Stimulated activated CD8-positive, alpha-beta memory T cell treated with anti-CD3 and anti-CD28 coated beads, Interleukin-15, amount 100 ng/mL, for 48 hours (primary cell): ENCODE measurements around the gene KRT79.
"Not testable (repeated sequence)": the region's sequence is repeated elsewhere in the genome, so short reads cannot be mapped to it uniquely, and the experiment has no call there.

ENCODE experiments used
- DNase-seq, 2 donors: peaks; one replicate each; pipeline ENCODE4 v3.0.0-alpha.2; 2020; ENCODE audit warnings: low read depth in 2 of 2

Gene KRT79

GRCh38 chr12:52806821-52807543 lies 27.1 kb downstream of the KRT79 start:
- DNase-seq, result no peak

GRCh38 chr12:52806169-52806811 lies 27.8 kb downstream of the KRT79 start:
- DNase-seq, result no peak

DNA sequence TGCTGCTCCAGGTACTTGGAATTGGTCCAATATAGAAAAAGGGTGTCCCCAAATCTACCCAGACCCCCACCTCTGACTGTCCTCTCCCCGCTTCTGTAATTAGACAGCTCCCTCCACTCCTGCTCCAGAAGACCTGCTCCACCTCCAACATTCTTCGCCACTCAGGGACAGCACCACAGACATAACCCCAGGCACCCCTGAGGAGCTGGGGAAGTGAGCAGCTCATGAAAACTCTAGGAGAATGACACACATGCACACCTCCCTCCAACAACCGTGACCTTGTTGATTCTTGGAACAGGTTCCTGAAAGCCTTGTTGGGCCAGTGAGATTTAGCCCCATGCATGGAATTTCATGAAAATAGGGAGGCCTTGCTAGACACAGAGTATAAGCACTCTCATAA lies 28.4 kb downstream of the KRT79 start:
- no peak for DNase-seq

GRCh38 chr12:52805000-52805399 lies 29.1 kb downstream of the KRT79 start:
- DNase-seq, result no peak

GRCh38 chr12:52802442-52802841 lies 31.7 kb downstream of the KRT79 start:
- DNase-seq, result no peak

- DNase-seq, result no peak
Measured at GRCh38 chr12:52801773-52802172, 32.3 kb downstream of the KRT79 start.

DNA sequence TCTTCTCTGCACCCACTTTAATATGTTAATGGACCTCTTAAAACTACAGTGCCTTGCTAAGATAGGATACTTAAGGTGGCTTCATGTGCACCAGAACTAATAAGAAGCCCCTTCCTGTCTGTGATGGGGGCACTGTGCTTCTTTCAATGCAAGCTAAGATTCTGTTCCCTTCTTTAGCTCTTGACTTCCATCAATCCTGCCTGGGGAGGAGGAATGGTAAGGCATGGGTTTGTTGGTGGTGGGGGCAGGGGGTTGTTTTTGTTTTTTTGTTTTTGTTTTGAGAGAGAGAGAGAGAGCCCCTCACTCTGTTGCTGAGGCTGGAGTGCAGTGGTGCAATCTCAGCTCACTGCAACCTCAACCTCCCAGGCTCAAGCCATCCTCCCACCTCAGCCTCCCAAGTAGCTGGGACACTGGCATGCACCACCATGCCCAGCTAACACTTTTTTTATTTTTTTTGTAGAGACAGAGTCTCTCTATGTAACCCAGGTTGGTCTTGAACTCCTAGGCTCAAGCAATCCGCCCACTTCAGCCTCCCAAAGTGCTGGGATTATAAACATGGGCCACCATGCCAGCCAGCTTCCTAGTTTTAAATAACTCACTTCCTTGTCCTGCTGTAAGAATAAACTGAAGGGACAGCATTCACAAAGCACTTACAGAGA lies 33.7 kb downstream of the KRT79 start:
- DNase-seq, result no peak

DNA sequence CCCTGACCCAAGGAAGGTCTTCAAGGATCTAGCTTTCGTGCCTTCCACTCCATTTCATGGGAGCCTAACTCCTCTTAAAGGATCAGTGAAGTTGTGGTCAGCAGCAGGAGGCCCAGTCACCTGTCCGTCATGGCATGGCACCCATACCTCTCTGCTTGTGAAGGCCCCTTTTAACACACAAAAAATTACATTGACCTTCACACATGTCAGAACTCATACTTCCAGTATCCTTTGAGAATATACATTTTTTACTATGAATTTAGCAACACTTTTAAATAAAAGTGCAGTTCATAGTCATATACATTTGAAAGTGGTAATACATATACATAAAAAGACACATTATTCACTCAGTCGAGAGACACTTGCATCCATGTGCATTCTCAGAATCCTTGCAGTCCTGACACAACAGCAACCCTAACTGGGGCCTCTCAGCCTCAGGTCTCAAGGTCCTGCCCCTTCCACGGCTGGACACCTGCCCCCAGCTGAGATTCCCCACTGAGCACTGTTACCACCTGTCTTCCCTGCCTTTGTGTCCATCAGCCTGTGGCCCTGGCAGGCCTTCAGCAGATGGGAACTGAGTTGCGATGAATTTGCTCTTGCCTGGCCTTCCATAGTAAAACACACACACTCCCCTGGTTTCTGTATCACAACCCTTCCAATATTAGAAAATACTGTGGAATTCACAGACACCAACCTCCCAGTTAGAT lies 34.5 kb downstream of the KRT79 start:
- DNase-seq, result no peak

DNA sequence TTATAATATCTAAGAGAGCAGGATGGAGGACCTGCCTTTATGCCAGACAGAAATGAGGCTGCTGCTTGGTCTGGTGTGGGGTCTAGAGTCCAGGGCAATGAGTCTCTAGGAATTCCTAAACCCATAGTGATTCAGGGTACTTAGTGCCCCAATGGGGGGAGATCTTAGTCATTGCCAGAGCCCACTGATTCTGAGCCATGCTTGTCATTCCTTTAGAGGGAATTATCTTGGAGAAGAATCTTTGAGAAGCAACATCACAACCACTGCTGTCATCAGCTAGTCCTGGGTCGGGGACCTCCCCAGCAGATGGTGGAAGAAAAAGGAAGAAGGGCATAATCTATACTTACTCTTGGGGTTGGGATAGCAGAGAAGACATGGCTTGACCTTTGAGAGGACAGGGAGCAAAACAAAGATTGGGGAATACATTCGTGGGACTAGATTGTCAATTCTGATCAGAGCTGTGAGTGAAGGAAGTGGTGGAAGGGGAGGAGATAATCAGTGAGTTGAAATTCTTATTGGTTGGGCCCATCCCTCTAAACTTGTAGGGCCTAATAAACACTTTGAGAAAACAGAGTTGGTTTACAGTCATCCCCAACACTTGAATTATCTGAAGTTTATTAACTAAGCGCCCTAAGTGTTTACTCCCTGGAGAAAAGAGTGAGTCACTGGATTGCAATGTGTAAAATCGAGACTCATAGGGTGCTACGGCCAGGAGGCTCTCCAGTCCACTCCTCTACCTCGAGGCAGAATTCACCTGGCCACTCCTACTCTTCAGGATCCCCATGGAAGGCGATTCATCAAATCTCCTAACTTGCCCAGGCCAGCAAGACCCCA lies 35.2 kb downstream of the KRT79 start:
- no peak for DNase-seq

DNA sequence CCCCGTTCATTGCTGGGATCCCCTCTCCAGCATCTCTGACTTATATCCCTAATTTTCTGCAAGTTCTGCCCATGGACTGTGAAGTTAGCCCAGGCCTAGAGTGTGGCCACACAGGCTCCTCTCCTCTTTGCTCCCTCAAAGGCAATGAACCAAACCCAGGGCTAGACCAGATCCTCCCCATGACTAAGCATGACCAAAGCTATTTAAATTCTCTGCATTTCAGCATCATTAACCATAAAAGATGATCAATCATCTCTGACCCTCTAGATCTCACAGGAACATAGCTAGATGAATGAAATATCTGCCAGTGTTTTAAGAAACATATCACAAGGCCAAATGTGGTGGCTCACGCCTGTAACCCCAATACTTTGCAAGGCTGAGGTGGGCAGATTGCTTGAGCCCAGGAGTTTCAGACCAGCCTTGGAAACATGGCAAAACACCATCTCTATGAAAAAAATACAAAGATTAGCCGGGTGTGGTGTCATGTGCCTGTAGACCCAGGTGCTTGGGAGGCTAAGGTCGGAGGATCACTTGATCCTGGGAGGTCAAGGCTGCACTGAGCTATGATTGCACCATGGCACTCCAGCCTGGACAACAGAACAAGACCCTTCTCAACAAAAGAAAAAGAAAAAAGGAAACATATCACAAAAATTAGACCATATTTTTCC lies 36.0 kb downstream of the KRT79 start:
- DNase-seq, result no peak

GRCh38 chr12:52797529-52797894 lies 36.6 kb downstream of the KRT79 start:
- DNase-seq, result no peak

- no peak for DNase-seq
Measured at GRCh38 chr12:52796839-52797528, 37.1 kb downstream of the KRT79 start.

- DNase-seq, result no peak
Measured at GRCh38 chr12:52796429-52796794, 37.7 kb downstream of the KRT79 start.

DNA sequence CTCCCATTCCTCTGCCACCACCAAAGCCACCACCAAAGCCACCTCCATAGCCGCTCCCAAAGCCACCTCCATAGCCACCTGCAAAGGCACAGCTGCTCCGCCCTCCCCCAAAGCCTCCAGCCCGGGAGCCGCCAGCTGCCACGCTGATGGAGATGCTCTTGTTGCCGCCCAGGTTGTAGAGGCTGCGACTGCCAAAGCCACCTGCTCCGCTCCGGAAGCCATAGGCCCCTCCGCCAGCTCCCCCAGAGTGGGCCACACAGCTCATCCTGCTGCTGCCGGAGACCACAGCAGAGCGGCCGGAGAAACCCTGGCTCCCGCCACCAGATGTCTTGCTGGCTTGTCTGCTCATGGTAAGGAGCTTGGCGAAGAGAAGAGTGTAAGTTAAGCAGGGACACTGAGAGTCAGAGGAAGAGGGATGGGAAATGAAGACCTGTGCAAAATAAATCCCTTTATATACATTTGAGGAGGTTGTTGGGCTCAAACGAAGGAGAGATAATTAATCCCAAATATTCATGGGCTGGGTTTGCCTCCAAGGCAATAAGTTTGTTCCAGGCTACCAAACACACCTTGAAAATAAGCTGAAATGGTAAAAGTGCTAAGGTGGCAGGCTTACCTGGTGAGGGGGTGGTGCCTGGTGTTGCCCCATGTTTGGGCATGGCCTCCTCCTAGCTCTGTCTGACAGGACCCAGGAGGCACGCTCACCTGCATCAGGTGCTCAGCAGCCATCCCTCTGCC lies 38.2 kb downstream of the KRT79 start, which contains the start of gene KRT3:
TSS of gene KRT3 (minus strand) at position 424 of the 735 bp plus-strand sequence. CDS start at position 349, 75 bp downstream.
- DNase-seq, result no peak

- not testable (repeated sequence) for DNase-seq
Measured at GRCh38 chr12:52795332-52795674, 38.8 kb downstream of the KRT79 start.

- no peak for DNase-seq
Measured at GRCh38 chr12:52794479-52795331, 39.4 kb downstream of the KRT79 start.

- no peak for DNase-seq
Measured at GRCh38 chr12:52792185-52793029, 41.7 kb downstream of the KRT79 start.
